Activated CD4-positive, alpha-beta T cell treated with anti-CD3 and anti-CD28 coated beads, Interleukin-2, Interleukin-6, amounts not matched to agents 100 ng/mL and 50 ng/mL, durations not matched to agents 16 hours and 8 hours (primary cell): ENCODE results near the gene DCC.

Source experiments
- DNase-seq: peaks from one replicate; pipeline ENCODE4 v3.0.0-alpha.2; 2020

Gene DCC

DNA sequence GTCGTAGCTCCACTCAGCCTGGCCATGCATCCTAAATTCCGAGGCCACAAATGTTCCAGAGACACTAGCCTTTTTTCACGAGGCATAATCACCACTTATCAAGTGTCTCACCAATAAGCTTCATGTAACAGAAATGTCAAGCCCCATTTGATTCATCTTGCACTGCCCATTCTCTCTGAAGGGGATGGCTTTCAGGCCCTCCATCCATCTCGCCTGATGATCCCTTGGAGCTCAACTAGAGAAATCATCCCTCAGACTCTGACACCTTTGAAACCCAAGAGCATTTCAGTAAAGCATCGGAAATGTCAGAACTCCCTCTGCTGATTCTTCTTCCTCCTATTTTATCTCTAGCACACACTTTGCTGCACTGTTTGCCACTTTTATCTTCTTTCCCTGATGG is 91.7 kb downstream of the DCC start:
- no peak for DNase-seq

DNA sequence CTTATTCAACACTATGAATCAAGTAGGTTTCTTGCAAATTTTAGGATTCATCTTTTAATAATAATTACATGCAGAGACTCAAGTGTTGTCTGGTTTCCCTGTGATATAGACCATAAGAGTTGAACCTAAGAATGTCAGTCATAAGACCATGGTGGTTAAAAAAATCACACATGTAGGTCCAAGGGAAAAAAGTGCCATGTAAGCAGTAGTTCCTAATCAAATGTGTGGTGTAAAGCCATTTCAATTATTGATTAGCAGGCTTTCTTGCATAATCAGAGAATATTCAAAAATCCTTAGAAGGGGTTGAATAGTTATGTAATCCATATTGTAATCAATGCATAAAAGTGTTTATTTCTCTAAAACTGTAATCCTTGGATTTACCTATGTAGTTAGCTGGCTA is 93.8 kb downstream of the DCC start:
- no peak for DNase-seq

DNA sequence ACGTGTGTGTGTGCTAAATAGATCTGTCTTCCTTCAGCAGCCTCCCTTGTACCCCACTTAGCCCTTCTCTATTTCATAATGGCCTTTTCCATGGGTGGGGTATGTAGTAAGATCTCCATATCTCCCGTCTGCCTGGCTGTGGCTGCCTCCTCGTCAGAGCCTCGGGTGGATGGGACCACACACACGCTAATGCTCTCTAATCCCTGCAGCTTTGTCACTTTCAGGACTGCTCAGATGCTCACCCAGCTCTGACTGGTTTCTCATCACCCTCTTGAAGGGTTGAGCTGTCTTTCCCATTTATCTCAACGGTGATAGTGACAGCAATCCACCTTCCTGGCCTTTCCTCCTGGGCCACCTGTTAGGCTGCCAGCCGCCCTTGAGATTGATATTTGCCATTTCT is 95.3 kb downstream of the DCC start:
- no peak for DNase-seq

DNA sequence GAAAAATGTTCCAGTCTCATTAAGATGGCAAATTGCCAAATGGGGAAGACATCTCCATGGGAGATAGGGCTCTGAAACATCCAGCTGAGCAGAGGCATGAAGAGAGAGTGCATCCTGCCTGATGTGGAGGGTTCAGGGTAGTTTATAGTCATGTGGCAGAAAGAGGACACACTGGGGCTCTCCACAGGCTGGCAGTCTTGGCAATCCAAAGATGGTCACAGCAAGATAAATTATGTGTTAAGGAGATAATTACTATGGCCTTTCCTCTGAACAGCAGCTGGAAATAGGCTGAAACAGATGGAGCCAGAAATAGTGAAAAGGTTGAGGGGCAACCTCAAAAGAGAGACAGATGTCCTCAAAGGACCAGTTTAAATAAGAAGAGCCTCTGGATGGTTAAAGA is 97.2 kb downstream of the DCC start:
- no peak for DNase-seq

DNA sequence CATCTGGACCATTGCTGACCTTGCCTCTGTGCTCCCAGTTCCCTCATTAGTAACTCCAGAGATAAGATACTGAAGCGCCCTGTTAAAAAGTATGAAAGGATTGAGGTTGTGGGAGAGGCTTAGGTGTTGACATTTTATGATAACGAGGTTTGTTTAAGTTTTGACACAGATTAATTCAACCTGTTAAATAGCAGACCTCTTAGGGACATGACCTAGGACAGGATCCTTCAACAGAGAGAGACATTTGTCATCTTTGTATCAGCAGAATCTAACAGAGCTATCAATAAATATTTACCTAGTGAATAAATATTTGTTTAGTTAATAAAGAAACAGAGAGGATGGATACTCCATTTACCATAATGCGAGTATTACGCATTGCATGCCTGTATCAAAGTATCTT is 99.5 kb downstream of the DCC start:
- no peak for DNase-seq

DNA sequence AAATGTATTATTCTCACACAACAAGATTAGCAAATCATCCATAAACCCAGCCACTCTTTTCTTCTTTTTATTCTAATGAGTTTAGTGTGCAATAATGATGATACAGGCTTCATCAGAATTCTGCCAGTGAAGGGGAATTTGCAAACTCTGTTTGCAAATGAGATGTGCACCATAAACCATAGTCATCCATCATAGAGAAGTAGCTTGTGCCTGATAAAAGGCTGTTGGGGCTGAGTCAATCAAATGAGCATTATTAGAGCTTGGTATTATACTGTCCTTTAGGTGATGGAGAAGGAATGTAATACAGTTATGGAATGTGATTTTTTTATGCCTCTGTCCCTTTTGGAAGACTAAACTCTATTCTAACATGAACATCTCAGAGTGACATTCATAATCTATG is 101.8 kb downstream of the DCC start:
- DNase-seq: no peak

DNA sequence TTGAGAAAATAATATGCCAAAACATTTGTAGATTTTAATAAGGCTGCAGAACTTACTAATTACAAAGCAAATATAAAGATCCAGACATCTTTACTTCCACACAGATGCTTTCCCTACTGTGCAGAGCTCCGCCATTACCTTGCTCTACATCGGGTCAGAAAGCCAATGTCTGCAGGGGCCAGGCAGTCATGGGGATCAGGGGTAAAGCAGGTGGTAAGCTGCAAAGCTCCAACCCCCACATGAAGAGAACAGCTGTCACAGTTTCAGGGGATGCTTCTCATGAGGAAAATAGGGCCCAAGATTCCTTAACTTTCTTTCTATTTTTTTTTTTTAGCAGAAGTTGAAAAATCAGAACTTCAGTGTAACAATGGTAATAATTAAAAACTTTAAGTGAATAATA is 102.7 kb downstream of the DCC start:
- DNase-seq: no peak

DNA sequence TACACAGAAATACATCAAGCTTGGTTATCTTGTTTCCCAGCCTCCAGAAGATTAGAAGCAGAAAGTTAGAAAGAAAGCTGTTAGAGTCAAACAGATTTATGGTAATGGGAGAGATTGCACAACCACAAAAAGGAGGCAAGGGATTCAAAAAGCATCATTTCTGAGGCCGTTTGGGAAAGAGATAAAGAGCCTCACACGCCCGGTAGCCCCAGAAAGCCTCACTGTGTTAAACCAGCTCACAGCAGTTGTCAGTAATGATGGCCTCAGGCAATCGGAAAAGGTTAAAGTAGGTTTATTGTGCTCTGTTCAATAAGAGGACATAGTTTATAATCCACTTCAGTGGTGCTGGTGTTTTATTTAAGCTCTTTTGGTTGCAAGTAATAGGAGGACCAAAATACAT is 111.3 kb downstream of the DCC start:
- no peak for DNase-seq

DNA sequence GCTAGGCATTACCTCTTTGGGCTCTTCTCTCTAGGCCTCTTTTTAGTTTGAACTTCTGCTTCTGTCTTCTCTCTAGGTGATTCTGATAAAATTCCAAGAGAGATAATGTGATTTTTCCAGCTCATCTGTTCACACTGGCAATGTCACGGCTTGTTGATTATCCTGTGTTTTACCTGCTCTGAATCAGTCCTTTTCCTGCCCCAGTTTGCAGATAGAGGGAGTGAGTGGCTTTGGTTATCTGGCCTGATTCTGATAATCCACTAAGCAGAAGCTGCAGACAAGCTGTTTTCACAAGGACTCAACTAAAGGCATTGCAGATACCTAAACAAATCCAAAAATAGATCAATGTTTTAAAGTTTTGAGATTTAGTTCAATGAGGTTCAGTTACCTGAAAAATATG is 111.9 kb downstream of the DCC start:
- no peak for DNase-seq

DNA sequence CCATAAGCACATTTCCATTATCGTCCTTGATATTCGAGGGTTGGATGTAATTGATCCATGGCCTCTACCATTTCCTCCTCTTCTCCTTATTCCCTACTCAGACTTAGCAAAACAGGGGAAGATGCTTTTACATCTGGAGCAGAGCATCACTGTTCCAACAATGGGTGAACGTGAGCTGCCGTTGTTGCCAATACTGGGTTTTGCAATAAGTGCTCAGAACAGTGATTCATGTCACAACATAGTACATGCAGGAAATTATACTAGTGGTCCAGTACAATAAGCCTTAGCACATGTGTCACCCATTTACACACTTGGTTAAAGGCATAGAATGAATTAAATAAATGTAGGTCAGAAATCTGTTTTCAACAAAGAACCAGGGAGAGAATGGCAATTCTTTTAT is 112.4 kb downstream of the DCC start:
- no peak for DNase-seq

DNA sequence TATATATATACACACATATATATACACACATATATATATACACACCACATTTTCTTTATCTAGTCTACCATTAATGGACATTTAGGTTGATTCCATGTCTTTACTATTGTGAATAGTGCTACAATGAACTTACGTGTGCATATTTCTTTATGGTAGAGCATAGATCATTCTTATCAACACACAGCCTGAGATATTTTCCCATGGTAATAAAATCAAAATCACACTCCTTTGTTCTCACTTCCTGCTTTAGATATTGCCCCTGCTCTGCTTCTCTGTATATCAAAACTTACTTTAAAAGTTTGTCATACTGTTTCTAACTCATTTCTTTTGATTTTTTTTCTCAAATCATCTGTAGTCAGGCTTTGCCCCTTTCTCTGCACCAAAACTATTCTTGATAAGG is 119.9 kb downstream of the DCC start:
- DNase-seq: no peak

DNA sequence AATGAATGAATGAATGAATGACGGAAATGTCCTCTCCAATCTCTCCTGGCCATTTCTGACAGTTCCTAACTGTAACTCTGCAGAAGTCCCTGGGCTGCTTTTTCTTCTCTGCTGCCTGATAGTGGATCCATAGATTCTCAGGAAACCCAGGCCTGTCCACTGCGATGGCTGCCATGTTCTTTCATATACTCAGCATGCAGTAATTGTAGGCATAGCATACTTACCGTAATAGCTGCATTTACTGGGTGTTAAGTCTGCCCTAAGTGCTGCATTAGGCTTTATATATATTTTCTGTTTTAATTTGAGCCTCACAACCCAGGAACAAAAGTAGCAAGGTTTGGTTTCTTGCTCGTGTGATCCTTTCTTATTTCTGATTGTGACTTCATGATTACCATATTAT is 122.9 kb downstream of the DCC start:
- no peak for DNase-seq

DNA sequence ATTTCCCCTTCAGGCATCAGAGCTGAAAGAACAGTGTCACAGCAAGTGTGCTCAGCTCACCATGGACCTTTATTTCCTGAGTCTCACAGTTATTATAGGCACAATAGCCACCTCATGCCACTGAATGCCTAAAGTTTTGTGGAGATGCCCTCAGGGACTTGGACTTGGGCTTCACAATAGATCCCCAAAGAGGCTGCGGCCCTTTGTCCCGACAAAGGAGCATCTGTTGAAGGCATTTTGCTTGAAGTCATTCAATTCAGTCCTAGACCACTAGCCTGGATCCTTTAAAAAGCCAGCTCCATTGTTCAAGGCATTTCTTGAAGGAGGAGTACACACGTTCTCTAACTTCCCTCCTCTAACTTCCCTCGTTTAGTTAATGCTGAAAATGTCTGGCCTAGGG is 125.4 kb downstream of the DCC start:
- DNase-seq: no peak

DNA sequence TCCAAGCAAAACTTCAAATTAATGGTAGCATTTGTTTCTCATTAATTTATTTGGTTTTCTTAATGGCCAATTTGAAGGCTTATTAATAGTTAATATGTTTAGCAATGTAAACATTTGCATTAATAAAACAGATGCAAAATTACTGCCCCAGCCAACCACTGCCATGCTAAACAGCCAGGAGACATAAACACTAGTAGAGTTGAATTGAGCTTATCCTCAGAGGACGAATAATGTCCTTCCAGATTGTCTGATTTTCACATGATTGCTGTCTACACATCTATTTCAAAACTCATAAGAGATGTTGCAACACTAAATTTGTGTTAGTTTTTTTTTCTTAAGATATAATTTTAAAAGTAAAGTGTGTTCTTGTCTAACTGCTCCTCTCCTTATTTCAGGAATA is 128.5 kb downstream of the DCC start:
- no peak for DNase-seq

DNA sequence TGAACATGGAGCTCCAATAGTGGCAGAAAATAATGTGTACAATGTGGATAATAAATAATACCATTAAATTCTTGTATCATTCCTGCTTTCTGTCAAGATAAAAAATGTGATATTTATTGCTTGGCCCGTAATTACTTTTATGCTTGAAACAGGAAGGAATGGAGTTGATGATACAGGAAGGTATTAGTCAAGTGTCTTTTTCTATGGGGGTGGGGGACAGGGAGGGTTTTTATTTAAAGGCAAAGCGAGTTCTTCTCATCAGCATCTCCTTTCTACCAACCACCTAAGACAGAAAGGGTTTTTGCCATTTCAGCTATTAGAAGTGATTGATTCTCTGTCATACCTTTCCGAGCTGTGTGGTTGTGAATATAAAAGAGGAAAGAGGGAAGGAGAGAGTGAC is 135.3 kb downstream of the DCC start:
- no peak for DNase-seq

DNA sequence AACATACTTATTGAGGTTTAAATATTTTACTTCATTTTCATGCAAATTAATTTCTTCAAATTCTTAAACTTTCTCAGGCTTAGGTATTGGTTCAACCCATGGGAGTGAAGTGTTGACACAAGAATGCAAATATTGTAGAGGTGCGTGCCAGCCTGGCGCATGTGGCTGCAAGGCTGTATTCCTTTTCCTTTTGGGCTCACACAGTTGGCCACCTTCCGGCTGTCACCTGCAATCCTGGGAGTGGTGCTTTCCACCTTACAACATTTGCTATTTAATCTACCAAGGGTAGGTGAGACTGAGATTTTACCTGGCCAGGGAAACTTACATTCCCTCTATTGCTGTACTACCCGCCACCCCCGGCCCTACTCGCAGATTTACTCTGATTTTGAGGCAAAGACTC is 141.1 kb downstream of the DCC start:
- DNase-seq: no peak

DNA sequence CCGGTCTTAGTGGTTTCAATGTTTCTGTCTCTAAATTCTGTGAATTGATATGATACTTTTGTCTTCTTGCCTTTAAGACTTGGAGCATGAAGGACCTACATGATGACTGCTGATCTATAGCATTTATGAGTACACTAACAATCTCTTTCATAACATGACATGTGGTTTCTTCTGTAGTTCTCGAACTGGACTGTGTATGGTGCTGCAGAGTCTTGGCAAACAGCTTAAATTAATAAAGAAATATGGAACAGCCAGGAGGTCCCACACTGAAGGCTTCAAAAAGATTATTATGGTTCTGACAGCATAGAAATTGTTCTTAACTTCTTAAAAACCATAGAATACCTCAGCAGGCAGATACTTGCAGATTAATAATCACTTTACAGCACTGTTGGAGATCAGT is 145.0 kb downstream of the DCC start:
- no peak for DNase-seq

DNA sequence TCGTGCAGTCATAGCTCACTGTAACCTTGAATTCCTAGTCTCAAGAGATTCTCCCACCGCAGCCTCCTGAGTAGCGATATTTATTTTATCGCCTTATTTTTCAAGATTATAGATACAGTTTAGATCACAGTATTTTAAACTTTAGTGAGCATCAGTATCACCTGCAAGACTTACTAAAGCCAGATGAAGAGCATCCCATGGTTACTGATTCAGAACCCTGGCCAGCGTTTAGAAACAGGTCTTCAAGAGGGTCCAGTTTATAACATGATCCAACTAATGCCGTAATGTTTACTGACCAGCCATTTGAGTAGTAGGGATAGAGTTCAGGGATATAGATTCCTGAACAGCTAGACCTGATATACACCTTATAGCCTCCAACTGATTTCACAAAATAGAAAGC is 146.1 kb downstream of the DCC start:
- DNase-seq: no peak

DNA sequence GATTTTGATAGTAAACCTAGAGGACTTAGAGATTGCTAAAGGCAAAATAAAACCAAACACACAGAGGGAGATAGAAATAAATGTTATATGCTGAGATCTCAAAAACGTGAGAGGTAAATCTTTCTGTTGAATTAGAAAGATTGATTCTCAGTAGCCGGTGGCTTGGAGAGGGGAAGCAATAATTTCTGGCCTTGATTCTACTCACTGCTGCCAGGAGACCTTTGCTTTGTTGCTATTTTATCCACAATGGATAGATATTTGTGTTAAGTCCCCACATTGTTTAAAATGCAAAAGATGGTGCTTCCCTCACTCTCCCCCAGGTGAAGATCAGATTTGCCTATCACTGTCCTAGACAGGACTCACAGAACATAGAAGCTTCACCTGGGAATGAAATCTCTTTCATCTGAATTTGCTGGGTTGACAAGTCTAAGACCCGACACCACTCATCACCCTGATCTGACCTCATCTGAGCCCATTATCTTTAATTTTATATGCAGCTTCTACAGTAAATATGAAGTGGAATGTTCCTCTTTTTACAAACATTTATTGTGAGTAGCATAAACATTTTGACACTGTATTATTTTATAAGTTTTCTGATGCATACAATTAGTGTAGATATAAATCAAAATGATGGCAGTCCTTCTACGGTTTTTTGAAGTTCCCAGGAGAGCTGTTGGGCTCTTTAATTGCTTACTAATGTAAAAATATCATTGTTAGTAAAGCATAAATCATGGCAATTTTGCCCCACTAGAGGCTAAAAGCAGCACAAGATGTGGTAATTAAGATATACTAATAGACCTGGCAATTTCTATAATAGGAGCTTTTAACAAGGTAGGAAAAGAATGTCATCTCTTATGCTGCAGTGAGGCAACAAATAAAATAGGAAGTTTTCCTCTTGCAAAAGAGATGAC is 149.7 kb downstream of the DCC start:
- DNase-seq: no peak

DNA sequence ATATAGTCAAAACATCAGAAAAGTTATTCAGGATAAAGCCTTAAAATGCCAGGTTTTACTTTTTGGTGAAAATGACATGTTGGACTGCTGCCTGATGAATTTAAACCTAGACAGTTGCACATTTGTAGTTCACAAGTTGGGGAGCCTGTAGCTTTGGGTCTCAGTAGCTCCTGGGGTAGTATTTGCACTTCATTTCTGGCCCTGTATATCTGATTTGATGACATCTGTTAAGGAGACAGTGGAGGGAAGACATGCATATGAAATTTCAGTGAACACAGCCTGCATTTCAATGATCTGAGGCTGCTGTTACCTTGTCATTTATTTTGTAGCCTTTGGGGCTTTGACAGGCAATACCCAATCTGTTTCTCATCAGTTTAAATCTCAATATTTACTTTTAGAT is 156.4 kb downstream of the DCC start:
- DNase-seq: no peak

DNA sequence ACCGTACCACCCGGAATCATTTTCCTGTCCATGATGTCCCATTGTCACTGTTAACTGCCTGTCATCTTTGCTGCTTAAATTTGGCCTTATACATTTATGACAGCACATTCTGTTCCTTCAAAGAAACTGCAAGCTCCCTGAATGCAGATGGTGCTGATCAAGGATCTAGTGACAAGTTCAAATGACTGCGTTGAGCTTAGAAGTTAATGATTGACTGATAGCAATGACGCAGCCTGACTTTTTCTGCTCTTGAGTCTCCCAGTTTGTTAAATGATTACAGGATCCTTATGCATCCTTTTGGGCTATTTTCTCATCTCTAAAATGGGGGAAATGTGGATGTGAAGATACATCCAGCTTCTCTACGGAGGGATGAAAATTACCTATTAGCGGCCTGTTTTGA is 159.0 kb downstream of the DCC start:
- no peak for DNase-seq

DNA sequence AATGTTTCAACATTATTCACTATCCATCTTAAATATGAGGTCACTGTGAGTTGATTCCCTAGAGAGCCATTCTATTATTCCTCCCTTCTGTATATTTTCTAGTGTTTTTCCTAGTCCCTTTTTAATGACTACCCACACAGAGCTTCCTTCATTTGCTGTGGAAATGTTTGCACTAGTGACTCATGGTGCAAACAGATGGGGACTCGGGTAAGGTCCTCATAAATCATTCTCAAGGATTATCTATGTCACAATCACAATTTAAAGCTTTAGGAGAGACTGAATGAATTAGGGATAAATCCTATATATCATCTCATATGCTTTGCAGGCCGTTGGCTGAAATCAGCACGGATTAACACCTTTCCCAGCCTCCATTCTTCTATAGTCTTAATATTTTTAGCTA is 159.6 kb downstream of the DCC start:
- DNase-seq: no peak

DNA sequence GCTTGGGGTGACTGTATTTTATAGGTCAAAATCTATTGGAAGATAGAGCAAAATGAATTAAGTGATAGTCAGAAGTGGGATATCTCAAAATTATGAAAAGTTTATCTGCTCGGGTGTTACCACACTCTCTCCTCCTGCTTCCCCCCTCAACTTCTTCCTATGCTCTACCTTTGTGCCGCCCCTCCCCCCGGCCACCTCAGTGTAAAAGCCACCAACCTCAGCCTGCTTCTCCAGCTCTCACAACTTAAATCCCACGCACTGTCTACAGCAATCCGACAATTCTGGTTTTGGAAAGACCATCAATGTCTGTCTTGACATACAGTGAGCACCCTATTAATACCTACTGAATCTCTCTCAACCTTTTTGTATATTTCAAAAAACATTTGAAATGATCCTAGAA is 164.6 kb downstream of the DCC start:
- no peak for DNase-seq

DNA sequence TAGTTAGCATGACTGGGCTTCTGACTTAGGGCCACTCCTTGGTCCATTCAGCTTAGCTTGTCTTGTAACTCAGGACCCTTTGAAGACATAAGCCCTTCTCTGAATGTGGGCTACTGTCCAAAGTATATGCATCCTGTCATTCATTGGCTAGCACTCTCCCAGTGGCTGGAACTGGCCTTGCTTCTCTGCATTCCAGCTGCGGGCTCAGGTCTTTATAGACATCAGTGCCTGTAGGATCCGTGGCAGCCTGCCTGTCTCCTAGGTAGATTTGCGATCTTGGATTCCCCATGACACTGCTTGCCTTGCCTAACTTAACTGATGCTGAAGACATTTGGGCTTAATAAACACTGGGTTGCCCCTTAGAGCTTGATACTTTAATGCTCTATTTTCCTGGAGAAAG is 170.1 kb downstream of the DCC start:
- no peak for DNase-seq

DNA sequence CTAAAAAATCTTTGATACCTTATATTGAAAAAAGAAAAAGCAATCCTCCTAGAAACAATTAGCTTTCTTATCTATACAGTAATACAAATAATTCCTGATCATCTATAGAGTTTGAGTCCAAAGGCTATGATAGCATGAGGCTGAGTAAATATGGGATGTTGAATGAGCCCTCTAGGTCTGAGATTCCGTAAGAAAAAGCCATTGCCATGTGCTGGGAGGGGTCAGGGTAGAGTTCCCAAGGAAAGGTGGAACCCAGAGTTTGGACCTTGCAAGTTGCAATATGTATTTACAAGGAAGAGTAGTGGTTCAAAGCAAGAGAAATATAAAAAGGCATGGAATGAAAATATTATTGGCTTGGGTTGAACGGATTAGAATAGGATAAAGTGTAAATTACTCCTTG is 178.1 kb downstream of the DCC start:
- DNase-seq: no peak
